ENCODE data around the gene NR2F1-AS1.

Gene NR2F1-AS1

DNA sequence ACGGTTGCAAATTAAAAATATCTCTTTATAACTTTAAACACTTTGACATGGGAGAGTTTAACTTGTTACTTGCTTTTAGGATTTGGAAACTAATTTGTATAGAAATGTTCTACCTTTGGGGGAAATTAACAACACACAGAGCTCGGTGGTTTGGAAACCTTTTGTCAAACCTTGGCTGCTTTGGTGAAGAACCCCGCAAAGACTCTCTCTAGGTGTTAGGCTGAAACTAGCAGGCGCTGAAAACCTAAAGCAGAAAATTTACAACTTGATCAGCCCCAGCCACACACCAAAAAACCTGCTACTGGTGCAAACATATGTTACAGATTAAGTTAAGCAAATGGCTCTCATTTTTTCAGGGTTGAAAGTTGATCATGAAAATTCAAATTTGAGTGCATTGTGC, 27.8 kb upstream of the NR2F1-AS1 start:
- DNase-seq (ENCODE audit: insufficient read length, low spot score): no peak
- TF ChIP-seq POLR2A (IDR thresholded peaks at IDR 0.05; ENCODE audit: low read depth, low read length): no peak
- FAIRE-seq: no peak

GRCh38 chr5:93607367-93608258, 26.6 kb upstream of the NR2F1-AS1 start:
- DNase-seq (ENCODE audit: insufficient read length, low spot score): no peak
- TF ChIP-seq POLR2A (IDR thresholded peaks at IDR 0.05; ENCODE audit: low read depth, low read length): no peak
- FAIRE-seq: no peak

DNA sequence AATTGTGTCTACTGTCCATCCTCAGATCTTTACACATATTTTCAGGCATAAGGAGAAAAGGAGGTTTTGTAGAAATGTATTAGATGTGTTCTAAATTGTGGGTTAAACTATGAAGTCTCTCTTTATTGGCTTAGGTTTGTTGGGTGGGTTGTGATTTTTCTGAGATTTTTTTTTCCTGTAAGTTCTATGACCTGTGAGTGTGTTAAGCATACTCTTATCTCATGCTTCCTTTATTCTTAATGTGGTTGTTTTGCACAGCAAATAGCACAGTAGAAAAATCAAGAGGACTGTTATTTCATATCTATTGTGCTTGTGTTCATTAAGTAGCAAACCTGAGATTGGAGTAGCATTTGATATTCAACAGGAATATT, 25.3 kb upstream of the NR2F1-AS1 start:
- no peak for FAIRE-seq

GRCh38 chr5:93604644-93605515, 23.9 kb upstream of the NR2F1-AS1 start:
- FAIRE-seq (no peak), DNase-seq (ENCODE audit: insufficient read length, low spot score) (no peak)
- no peak for TF ChIP-seq POLR2A (IDR thresholded peaks at IDR 0.05; ENCODE audit: low read depth, low read length)

More for the DNA sequence above, 25.3 kb upstream of the NR2F1-AS1 start:
- DNase-seq (ENCODE audit: insufficient read length, low spot score): no peak
- no peak for TF ChIP-seq POLR2A (IDR thresholded peaks at IDR 0.05; ENCODE audit: low read depth, low read length)

- DNase-seq (ENCODE audit: insufficient read length, low spot score) (no peak), FAIRE-seq (no peak)
- no peak for TF ChIP-seq POLR2A (IDR thresholded peaks at IDR 0.05; ENCODE audit: low read depth, low read length)
Measured at GRCh38 chr5:93603793-93604643, 23.0 kb upstream of the NR2F1-AS1 start.

DNA sequence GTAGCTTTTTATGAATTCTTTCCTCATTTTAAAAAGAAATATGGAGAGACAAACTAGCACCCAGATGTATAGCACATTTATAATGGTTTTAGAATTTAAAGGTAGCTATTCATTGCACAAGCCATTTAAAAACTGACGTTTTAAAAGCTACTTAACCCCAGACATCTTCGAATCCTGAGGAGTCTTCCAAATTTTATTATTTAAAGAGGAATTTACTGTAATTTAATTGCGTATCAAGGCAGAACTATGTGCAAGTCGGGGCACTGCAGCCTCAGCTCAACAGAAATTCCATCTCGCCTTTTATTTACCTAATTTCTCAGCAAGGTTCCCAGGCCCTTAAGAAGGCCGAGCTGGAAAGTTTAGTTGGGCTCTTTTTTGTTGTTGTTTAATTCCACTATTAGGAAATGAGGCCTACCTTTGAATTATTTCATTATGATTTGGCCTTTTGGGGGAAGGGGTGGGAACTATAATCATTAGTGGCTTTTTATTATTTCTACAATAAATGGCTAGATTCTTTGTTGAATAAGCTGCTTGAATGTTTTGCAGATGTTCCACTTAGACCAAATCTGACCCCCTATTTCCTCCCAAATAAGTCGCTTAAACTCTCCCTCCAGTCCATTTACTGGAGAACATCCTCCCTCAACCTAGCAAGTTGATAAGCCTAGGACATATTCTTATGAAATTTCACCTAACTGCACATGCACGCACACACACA, 22.2 kb upstream of the NR2F1-AS1 start:
- no peak for FAIRE-seq
- TF ChIP-seq POLR2A (IDR thresholded peaks at IDR 0.05; ENCODE audit: low read depth, low read length): no peak
- DNase-seq (ENCODE audit: insufficient read length, low spot score): no peak

DNA sequence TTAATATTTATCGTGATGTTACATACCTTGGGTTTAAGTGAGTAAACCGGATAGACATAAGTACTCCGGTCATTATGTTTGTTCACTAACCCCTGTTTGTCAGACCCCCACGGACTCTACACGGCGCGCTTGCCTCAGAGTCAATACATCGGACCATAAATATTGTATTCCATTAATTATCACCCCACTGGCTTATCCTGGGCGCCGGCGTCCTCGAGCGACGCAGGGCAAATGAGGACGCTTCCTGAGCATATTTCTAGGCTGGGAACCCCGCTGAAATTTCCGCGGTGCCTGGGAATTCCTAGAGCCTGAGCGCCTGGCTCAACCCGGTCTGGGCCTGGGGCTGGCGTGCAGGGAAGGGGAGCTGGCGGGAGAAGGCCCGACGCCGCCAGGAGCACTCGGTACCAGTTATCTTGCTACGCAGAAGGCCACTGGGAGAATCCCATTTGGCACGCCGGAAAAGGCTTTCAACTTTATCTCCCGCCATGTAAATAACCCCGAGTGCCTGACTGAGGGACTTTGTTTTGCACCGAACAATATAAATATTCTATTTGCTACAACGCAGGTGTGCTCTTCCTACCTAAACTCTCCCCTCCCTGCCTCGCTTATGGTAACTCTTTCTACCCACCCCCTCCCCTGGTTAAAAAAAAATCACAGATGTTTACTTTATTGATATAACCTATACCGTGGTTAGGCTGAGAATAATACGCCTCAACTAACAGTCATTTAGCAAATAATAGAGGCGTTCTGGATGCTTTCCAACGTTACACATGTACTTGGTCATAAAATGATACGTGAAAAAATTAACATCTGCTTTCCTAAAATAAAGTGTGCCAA, 21.4 kb upstream of the NR2F1-AS1 start:
- TF ChIP-seq POLR2A (IDR thresholded peaks at IDR 0.05; ENCODE audit: low read depth, low read length): no peak
- DNase-seq (ENCODE audit: insufficient read length, low spot score) (no peak), FAIRE-seq (no peak)

GRCh38 chr5:93601802-93602155, 20.8 kb upstream of the NR2F1-AS1 start:
- no peak for TF ChIP-seq POLR2A (IDR thresholded peaks at IDR 0.05; ENCODE audit: low read depth, low read length)
- FAIRE-seq (no peak), DNase-seq (ENCODE audit: insufficient read length, low spot score) (no peak)

- no peak for DNase-seq (ENCODE audit: insufficient read length, low spot score)
- no peak for FAIRE-seq
- no peak for TF ChIP-seq POLR2A (IDR thresholded peaks at IDR 0.05; ENCODE audit: low read depth, low read length)
Measured at GRCh38 chr5:93601071-93601801, 20.2 kb upstream of the NR2F1-AS1 start.

- no peak for TF ChIP-seq POLR2A (IDR thresholded peaks at IDR 0.05; ENCODE audit: low read depth, low read length)
- FAIRE-seq: no peak
Measured at GRCh38 chr5:93600409-93601070, 19.5 kb upstream of the NR2F1-AS1 start.

DNA sequence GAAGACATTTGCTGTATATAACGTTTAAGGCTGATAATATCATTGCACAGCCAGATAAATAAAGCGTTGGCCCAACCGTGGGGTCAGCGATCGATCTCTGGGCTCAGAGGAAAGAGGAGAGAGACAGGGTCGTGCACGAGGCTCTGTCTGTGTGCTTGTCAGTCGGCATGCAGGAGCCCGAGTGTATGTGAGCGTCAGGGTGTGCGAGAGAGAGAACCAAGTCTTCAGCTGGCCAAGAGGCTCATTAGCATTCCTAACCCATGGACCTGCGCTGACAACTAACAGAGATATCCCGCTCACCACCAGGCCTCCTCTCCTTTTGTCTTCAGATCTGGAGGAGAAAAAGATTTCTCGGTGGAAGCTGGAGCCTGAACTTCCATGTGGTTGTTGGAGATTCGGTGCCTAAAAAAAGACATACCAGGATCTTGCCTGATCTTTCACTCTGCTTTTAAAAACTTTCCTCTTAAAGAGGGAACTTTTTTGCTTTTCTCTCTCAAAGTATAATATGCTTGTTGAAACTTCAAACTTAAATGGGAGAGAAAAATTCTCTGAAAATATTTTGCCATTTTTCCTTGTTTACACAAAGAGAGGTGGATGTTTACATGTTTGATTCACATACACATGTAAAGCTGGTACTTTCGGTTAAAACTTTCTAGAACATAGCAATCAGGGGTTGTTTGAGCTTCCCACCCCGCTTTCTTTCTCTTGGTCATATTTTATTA, 18.5 kb upstream of the NR2F1-AS1 start:
- FAIRE-seq (no peak), DNase-seq (ENCODE audit: insufficient read length, low spot score) (no peak)
- TF ChIP-seq POLR2A (IDR thresholded peaks at IDR 0.05; ENCODE audit: low read depth, low read length): no peak

More at GRCh38 chr5:93600409-93601070, 19.5 kb upstream of the NR2F1-AS1 start:
- no peak for DNase-seq (ENCODE audit: insufficient read length, low spot score)

Measured in H54 (cell line).